GM12878 (cell line): ENCODE data around the gene COQ3. TPM values are rescaled to one million over a fixed set of nuclear protein-coding genes. Genes with fewer than 3 reads are reported as not detected.

Source experiments
- ASH2L ChIP-seq: fragments of 300-600, 200-600 bp; sonication (generic); IDR thresholded peaks from 2 replicates; pipeline ENCODE4 v1.6.1; 2017; ENCODE audit warnings: low read depth, mild to moderate bottlenecking, borderline replicate concordance
- BACH1 ChIP-seq: fragments of 450-650 bp; IDR thresholded peaks from 2 replicates; pipeline ENCODE4 v1.6.1; 2017; ENCODE audit warnings: mild to moderate bottlenecking, borderline replicate concordance
- BCL11A ChIP-seq: IDR thresholded peaks from 2 replicates; pipeline ENCODE4 v1.6.1; 2011; ENCODE audit warnings: low read depth, low read length
- BMI1 ChIP-seq: fragments of 450-650 bp; IDR thresholded peaks from 2 replicates; pipeline ENCODE4 v1.6.1; 2016; ENCODE audit warnings: mild to moderate bottlenecking, moderate library complexity, borderline replicate concordance
- CBX3 ChIP-seq: fragments of 200-600 bp; sonication (generic); IDR thresholded peaks from 2 replicates; pipeline ENCODE4 v1.6.1; 2016; ENCODE audit warnings: low read depth, borderline replicate concordance
- CHD1 ChIP-seq: IDR thresholded peaks from 2 replicates; pipeline ENCODE4 v1.6.1; 2012; ENCODE audit warnings: low read depth, low read length, improper control_type of control experiment
- E4F1 ChIP-seq: fragments of 450-650 bp; IDR thresholded peaks from 2 replicates; pipeline ENCODE4 v1.6.1; 2018; ENCODE audit warnings: borderline replicate concordance, mild to moderate bottlenecking; ENCODE audit not compliant: partially characterized antibody
- IKZF2 ChIP-seq, 2 experiments: fragments of 450-650 bp; IDR thresholded peaks; 2 replicates each; pipeline ENCODE4 v1.6.1; 2017; ENCODE audit warnings: mild to moderate bottlenecking in 2 of 2, moderate library complexity in 2 of 2
- MAX ChIP-seq: IDR thresholded peaks from 2 replicates; pipeline ENCODE4 v1.6.1; 2012; ENCODE audit warnings: low read depth, low read length, improper control_type of control experiment
- MLLT1 ChIP-seq: fragments of 450-650 bp; IDR thresholded peaks from 2 replicates; pipeline ENCODE4 v1.6.1; 2016; ENCODE audit warnings: mild to moderate bottlenecking
- NR2C2 ChIP-seq: IDR thresholded peaks from 2 replicates; pipeline ENCODE4 v1.6.1; 2011; ENCODE audit warnings: borderline replicate concordance, low read depth; ENCODE audit not compliant: control insufficient read depth, insufficient read length
- NRF1 ChIP-seq: conservative IDR thresholded peaks from 2 replicates; pipeline ENCODE4 v1.6.1; 2011; ENCODE audit warnings: mild to moderate bottlenecking, low read depth, low read length, improper control_type of control experiment
- PKNOX1 ChIP-seq: fragments of 450-650 bp; IDR thresholded peaks from 2 replicates; pipeline ENCODE4 v1.6.1; 2016; ENCODE audit warnings: mild to moderate bottlenecking
- POLR2A ChIP-seq: IDR thresholded peaks from 2 replicates; pipeline ENCODE4 v1.6.1; 2011; ENCODE audit warnings: low read depth, mild to moderate bottlenecking, low read length
- POLR2AphosphoS5 ChIP-seq: IDR thresholded peaks from 2 replicates; pipeline ENCODE4 v1.6.1; 2011; ENCODE audit warnings: mild to moderate bottlenecking, low read length, inconsistent platforms
- RCOR1 ChIP-seq: conservative IDR thresholded peaks from 2 replicates; pipeline ENCODE4 v1.6.1; 2012; ENCODE audit warnings: low read depth, low read length, improper control_type of control experiment
- RFX5 ChIP-seq: IDR thresholded peaks from 2 replicates; pipeline ENCODE4 v1.6.1; 2011; ENCODE audit warnings: low read depth, low read length, improper control_type of control experiment
- SIN3A ChIP-seq: IDR thresholded peaks from 2 replicates; pipeline ENCODE4 v1.6.1; 2012; ENCODE audit warnings: low read depth, low read length, improper control_type of control experiment
- SMAD5 ChIP-seq: IDR thresholded peaks from 2 replicates; pipeline ENCODE4 v1.6.1; 2016; ENCODE audit warnings: antibody characterized with exemption, low read depth
- YY1 ChIP-seq: IDR thresholded peaks from 2 replicates; pipeline ENCODE4 v1.6.1; 2011; ENCODE audit warnings: low read depth, mild to moderate bottlenecking, low read length
- ZBTB11 ChIP-seq: fragments of 450-650 bp; formaldehyde crosslinking; IDR thresholded peaks from 2 replicates; pipeline ENCODE4 v1.5.0; 2022; ENCODE audit warnings: mild to moderate bottlenecking, missing genetic modification characterization
- ZNF217 ChIP-seq: fragments of 450-650 bp; IDR thresholded peaks from 2 replicates; pipeline ENCODE4 v1.6.1; 2017; ENCODE audit warnings: antibody characterized with exemption, mild to moderate bottlenecking
- ZNF274 ChIP-seq: IDR thresholded peaks from one replicate; pipeline ENCODE4 v1.8.0; 2011; ENCODE audit not compliant: insufficient read length, insufficient read depth
- polyA plus RNA-seq, 11 experiments: library from polyadenylated mRNA; depleted of rRNA in 4 of 11; unstranded in 6 of 11; stranded (reverse) in 5 of 11; fragments of >200 nt; fragmentation: Nextera tagmentation in 4 of 11; fragmentation: Illumina TruSeq in 1 of 11; extraction: Ambion mirVana in 4 of 11; extraction: Trizol in 1 of 11; gene quantifications; 1 replicate in 1 of 11; 2 replicates in 10 of 11; pipeline versions ENCODE4 v1.2.1 to v1.2.3, GENCODE V29; 2011 to 2016; ENCODE audit warnings: inconsistent platforms in 2 of 11, missing spikeins in 2 of 11, low read depth in 1 of 11
- total RNA-seq, 4 experiments: library from RNA; depleted of rRNA in 3 of 4; stranded (reverse); fragments of >200 nt in 3 of 4; fragmentation: Illumina TruSeq in 1 of 4; extraction: Trizol in 1 of 4; gene quantifications; 2 replicates each; pipeline versions ENCODE4 v1.2.1 to v1.2.3, GENCODE V29; 2013 to 2021

The COQ3 gene
- total and polyA plus RNA-seq, 10 of the 15 experiments (the other 5 are each of a cell fraction or from before 2014, with no cell fraction given): 9.3 to 50.6 (median 16.0) TPM

- TF ChIP-seq ZBTB11 (CRISPR knock-in tag) (no peak), IKZF2 (IDR thresholded peaks at IDR 0.05) (peak in 1 of 2 experiments; percentile 73; a peak in 3 of 4 replicates), NRF1 (no peak), MAX (no peak; the same call in 1 of the 2 replicates), E4F1 (no peak), RFX5 (no peak), BMI1 (no peak), CHD1 (0 out of 2 replicates have a peak, but pooled peaks have one; percentile 3), RCOR1 (no peak), CBX3 (no peak), POLR2A (no peak; the same call in 1 of the 2 replicates), ZNF217 (no peak), ZNF274 (no peak), BCL11A (no peak), MLLT1 (peak; percentile 50; the same call in 1 of the 2 replicates), BACH1 (0 out of 2 replicates have a peak, but pooled peaks have one; percentile 34), NR2C2 (no peak), PKNOX1 (no peak), ASH2L (no peak), YY1 (peak; percentile 77), SMAD5 (no peak), POLR2AphosphoS5 (no peak), SIN3A (peak; percentile 47; the same call in 1 of the 2 replicates)
Measured at GRCh38 chr6:99425647-99426450, 31.9 kb upstream of the COQ3 start (continued).
